ENCODE results near the gene TAS2R40. TPM values are rescaled to one million over a fixed set of nuclear protein-coding genes. Genes with fewer than 3 reads are reported as not detected.

The TAS2R40 gene
- total RNA-seq, 4 donors from 2014 or later, result not detected

- H3K36me3 ChIP-seq, result no peaks in the 10 kb centered on the region
- H3K27me3 ChIP-seq, result no peaks in the 10 kb centered on the region
- H3K9me3 ChIP-seq, result no peaks in the 10 kb centered on the region
- intact Hi-C loops (cut with DNase I; ENCODE audit: low total_unique reads), result loop anchor here (5.0 kb wide), 1 partner anchor 180 kb away; no protein-coding TSS in a partner anchor
- DNase-seq, result no peak
- H3K4me1 ChIP-seq, result no peaks in the 10 kb centered on the region
- H3K4me3 ChIP-seq, result no peak overlapping the region
- H3K27ac ChIP-seq, result no peak overlapping the region
- TF ChIP-seq, protein P1, sequence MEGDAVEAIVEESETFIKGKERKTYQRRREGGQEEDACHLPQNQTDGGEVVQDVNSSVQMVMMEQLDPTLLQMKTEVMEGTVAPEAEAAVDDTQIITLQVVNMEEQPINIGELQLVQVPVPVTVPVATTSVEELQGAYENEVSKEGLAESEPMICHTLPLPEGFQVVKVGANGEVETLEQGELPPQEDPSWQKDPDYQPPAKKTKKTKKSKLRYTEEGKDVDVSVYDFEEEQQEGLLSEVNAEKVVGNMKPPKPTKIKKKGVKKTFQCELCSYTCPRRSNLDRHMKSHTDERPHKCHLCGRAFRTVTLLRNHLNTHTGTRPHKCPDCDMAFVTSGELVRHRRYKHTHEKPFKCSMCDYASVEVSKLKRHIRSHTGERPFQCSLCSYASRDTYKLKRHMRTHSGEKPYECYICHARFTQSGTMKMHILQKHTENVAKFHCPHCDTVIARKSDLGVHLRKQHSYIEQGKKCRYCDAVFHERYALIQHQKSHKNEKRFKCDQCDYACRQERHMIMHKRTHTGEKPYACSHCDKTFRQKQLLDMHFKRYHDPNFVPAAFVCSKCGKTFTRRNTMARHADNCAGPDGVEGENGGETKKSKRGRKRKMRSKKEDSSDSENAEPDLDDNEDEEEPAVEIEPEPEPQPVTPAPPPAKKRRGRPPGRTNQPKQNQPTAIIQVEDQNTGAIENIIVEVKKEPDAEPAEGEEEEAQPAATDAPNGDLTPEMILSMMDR (IDR thresholded peaks at IDR 0.05), result no peak
- TF ChIP-seq POLR2A (IDR thresholded peaks at IDR 0.05), result no peak
These were observed 15.5 kb downstream of the TAS2R40 start for GRCh38 chr7:143237366-143237765.

- H3K36me3 ChIP-seq, result no peaks in the 10 kb centered on the region
- no peak for TF ChIP-seq POLR2A (IDR thresholded peaks at IDR 0.05)
- TF ChIP-seq, protein P1 (IDR thresholded peaks at IDR 0.05), result no peak
- intact Hi-C loops (cut with DNase I; ENCODE audit: low total_unique reads), result loop anchor here (5.0 kb wide), 1 partner anchor 179 kb away; no protein-coding TSS in a partner anchor
These were observed 16.6 kb downstream of the TAS2R40 start for GRCh38 chr7:143238289-143238980.

DNA sequence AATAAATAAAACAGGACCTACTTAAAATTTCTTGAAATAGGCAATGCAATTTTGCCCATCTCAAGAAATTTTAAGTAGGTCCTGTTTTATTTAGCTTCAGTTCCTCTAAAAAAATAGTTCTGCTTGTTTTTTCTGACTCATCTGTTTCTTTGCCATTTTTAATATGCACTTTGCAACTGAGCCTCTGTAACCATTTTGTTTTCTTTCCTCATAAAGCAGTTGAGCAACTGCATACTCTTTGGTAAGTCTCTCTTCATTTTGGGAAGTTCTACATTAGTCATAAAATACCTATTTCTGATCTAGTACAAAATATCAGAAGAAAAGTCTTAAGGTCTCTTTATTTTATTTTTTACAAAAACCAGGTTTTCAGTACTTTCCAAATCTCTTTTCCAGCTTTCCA is 18.0 kb downstream of the TAS2R40 start:
- H3K4me3 ChIP-seq, result no peak overlapping the region
- no peak for DNase-seq
- no peak for TF ChIP-seq POLR2A (IDR thresholded peaks at IDR 0.05)
- TF ChIP-seq, protein P1 (IDR thresholded peaks at IDR 0.05), result no peak
- no peaks in the 10 kb centered on the region for H3K4me1 ChIP-seq
- H3K9me3 ChIP-seq, result no peaks in the 10 kb centered on the region
- no peaks in the 10 kb centered on the region for H3K36me3 ChIP-seq
- H3K27ac ChIP-seq, result no peak overlapping the region
- H3K27me3 ChIP-seq, result no peaks in the 10 kb centered on the region
- intact Hi-C loops (cut with DNase I; ENCODE audit: low total_unique reads), result loop anchor here (5.0 kb wide), 1 partner anchor 177 kb away; no protein-coding TSS in a partner anchor

More at GRCh38 chr7:143238289-143238980, 16.6 kb downstream of the TAS2R40 start:
- Histone ChIP-seq H3K27ac (no peak overlapping the region), H3K4me1 (no peaks in the 10 kb centered on the region), H3K27me3 (no peaks in the 10 kb centered on the region), H3K4me3 (no peak overlapping the region), H3K9me3 (no peaks in the 10 kb centered on the region)
- no peak for DNase-seq

DNA sequence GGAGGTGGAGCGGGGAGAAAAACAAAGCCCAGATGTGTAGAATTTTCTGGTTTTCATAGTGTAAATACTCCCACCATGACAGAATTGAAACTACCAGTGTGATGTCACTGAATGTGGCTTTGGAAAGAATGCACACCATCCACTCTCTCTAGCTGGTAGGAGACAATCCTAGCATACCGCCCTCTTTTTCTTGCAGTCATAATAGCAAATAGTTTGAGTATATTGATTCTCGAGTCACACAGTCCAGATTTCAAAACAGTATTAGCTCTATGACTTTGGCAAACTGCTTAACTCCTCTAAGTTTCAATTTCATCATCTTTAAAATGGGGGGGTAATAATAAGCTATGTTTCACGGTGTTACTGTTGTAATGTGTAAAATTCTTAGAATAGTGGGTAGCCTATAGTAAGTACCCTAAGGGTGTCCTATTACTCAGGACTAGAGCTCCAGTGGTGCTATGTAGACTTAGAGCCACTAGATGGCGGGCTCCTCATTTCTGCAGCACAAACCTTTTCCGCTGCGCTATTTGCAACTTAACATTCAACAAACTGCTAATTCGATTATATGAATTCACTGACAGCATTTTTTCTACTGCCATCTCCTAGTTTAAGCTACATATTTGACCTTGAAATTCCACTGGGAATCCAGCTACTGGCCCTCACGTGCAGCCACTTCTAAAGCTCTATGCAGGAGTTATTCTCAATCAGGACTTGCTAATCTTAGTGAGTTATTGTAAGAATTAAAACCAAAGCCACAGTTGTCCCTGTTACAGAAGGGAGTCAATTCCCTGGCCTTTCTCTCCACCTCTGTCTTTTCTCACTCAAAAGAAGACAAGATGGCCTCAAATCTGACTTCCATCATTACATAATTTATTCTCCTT is 18.7 kb downstream of the TAS2R40 start:
- TF ChIP-seq POLR2A (IDR thresholded peaks at IDR 0.05), result no peak
- TF ChIP-seq, protein P1 (IDR thresholded peaks at IDR 0.05), result peak; percentile 86 to 94 (median 91)
- intact Hi-C loops (cut with DNase I; ENCODE audit: low total_unique reads), result no loop called here
- Histone ChIP-seq H3K27me3 (no peaks in the 10 kb centered on the region), H3K9me3 (no peaks in the 10 kb centered on the region), H3K36me3 (no peaks in the 10 kb centered on the region), H3K4me1 (no peaks in the 10 kb centered on the region), H3K27ac (no peak overlapping the region), H3K4me3 (no peak overlapping the region)
- DNase-seq, result peak; percentile 58 to 74

DNA sequence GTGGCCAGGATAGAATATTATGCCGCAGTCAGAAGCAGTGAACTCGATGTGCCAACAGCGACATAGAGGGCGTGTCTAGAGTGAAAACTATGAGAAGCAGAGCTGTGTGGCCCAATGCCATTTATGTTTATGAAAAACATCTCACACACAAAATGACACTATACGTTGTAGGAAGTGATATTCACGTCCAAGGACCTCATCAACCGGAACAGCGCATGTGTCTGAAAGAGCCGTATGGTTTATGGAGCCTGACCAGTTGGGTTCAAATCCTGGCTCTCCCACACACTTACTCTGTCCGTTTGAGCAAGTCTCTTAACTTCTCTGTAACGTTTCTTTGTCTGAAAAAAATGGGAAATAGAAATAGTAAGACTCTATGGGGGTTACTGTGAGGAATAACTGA is 20.5 kb downstream of the TAS2R40 start:
- Histone ChIP-seq H3K27me3 (no peaks in the 10 kb centered on the region), H3K4me3 (no peak overlapping the region), H3K27ac (no peak overlapping the region), H3K9me3 (no peaks in the 10 kb centered on the region), H3K36me3 (no peaks in the 10 kb centered on the region), H3K4me1 (no peaks in the 10 kb centered on the region)
- TF ChIP-seq, protein P1 (IDR thresholded peaks at IDR 0.05), result no peak
- TF ChIP-seq POLR2A (IDR thresholded peaks at IDR 0.05), result no peak
- DNase-seq, result no peak
- intact Hi-C loops (cut with DNase I; ENCODE audit: low total_unique reads), result no loop called here

Data from uterus (tissue), 4 donors.